GM12878 (cell line): ENCODE results near the gene SERPINA4. TPM values are rescaled to one million over a fixed set of nuclear protein-coding genes. Genes with fewer than 3 reads are reported as not detected.

Source experiments
- ATAC-seq: fragments of 200-7000 bp; cut with Tn5 transposase; 3 replicates; pipeline ENCODE4 v1.9.1; 2020; ENCODE audit warnings: mild to moderate bottlenecking, moderate library complexity
- BruUV-seq: library from RNA; stranded (reverse); fragments of 400-500 nt; replicated peaks from 2 replicates; lab custom pipeline; 2021; lab: Mats Ljungman, UMichigan
- CTCF ChIA-PET: fragments of 300-600 bp; sonication (Branson Sonifier 250); formaldehyde crosslinking; extraction: SDS; loops from one replicate; lab custom pipeline; 2021; ENCODE audit warnings: inconsistent platforms; lab: Yijun Ruan, JAX
- POLR2A ChIA-PET: fragments of 350-600 bp; formaldehyde crosslinking; extraction: SDS; loops from one replicate; lab custom pipeline; 2021; ENCODE audit warnings: inconsistent platforms; lab: Charles Lee
- RAD21 ChIA-PET: fragments of 300-600 bp; sonication (Branson Sonifier 250); formaldehyde crosslinking; loops from one replicate; lab custom pipeline; 2023; ENCODE audit warnings: antibody characterized with exemption; ENCODE audit not compliant: unreplicated experiment; lab: Charles Lee
- SMC1A ChIA-PET: fragments of 300-600 bp; sonication (Branson Sonifier 250); formaldehyde crosslinking; loops from one replicate; lab custom pipeline; 2023; ENCODE audit not compliant: unreplicated experiment, uncharacterized antibody; lab: Charles Lee
- DNase-seq: peaks from one replicate; pipeline ENCODE4 v3.0.0-alpha.2; 2011; ENCODE audit warnings: low read depth, low spot score
- FAIRE-seq: peaks from 3 replicates; lab custom pipeline; 2011; peaks lifted over from hg19 to GRCh38; lab: Jason Lieb, UNC
- H2AFZ ChIP-seq: 2 replicates; pipeline ENCODE4 v1.6.0; 2011; ENCODE audit warnings: low read depth, low read length, control low read depth; ENCODE audit not compliant: control insufficient read depth
- H3K27ac ChIP-seq: 2 replicates; pipeline ENCODE4 v1.5.1; 2011; ENCODE audit warnings: control low read depth; ENCODE audit not compliant: control insufficient read depth, insufficient read depth
- H3K27me3 ChIP-seq, 2 experiments: replicated peaks in 1 of 2; 2 replicates each; pipeline versions ENCODE4 v1.6.0 to v1.6.1; 2011; ENCODE audit warnings: low read length in 1 of 2; ENCODE audit not compliant: control insufficient read depth in 2 of 2, insufficient read depth in 2 of 2
- H3K36me3 ChIP-seq, 2 experiments: 2 replicates each; pipeline ENCODE4 v1.5.1; 2011; ENCODE audit warnings: low read length in 1 of 2; ENCODE audit not compliant: control insufficient read depth in 2 of 2, insufficient read depth in 2 of 2
- H3K4me1 ChIP-seq: 2 replicates; pipeline ENCODE4 v1.6.1; 2011; ENCODE audit warnings: mild to moderate bottlenecking, low read length, moderate library complexity, mixed read lengths; ENCODE audit not compliant: control insufficient read depth, insufficient read depth
- H3K4me2 ChIP-seq: 2 replicates; pipeline ENCODE4 v1.6.0; 2011; ENCODE audit warnings: control low read depth; ENCODE audit not compliant: control insufficient read depth, insufficient read depth
- H3K4me3 ChIP-seq: fragments of 200-600 bp; sonication (generic); 2 replicates; pipeline ENCODE4 v1.5.1; 2016
- H3K79me2 ChIP-seq: 2 replicates; pipeline ENCODE4 v1.6.0; 2011; ENCODE audit warnings: low read length; ENCODE audit not compliant: control insufficient read depth, insufficient read depth
- H3K9ac ChIP-seq: 2 replicates; pipeline ENCODE4 v1.8.0; 2011; ENCODE audit warnings: low read length, control low read depth, mixed read lengths; ENCODE audit not compliant: control insufficient read depth, insufficient read depth
- H3K9me3 ChIP-seq: replicated peaks from 3 replicates; pipeline ENCODE4 v1.5.1; 2011; ENCODE audit warnings: mild to moderate bottlenecking, low read length; ENCODE audit not compliant: control insufficient read depth, insufficient read depth
- H4K20me1 ChIP-seq: 2 replicates; pipeline ENCODE4 v1.6.0; 2011; ENCODE audit not compliant: control insufficient read depth, insufficient read depth
- EGR1 ChIP-seq, 2 experiments: IDR thresholded peaks; 1 replicate in 1 of 2; 2 replicates in 1 of 2; pipeline ENCODE4 v1.6.1; 2011 to 2012; ENCODE audit warnings: low read depth in 2 of 2, low read length in 2 of 2, borderline replicate concordance in 1 of 2, mild to moderate bottlenecking in 1 of 2, moderate library complexity in 1 of 2
- HDAC6 ChIP-seq: fragments of 200-600 bp; sonication (generic); IDR thresholded peaks from one replicate; pipeline ENCODE4 v1.8.0; 2017; ENCODE audit warnings: antibody characterized with exemption; ENCODE audit not compliant: unreplicated experiment
- MTA3 ChIP-seq: IDR thresholded peaks from 2 replicates; pipeline ENCODE4 v1.6.1; 2012; ENCODE audit warnings: low read length, inconsistent platforms, borderline replicate concordance
- SMC3 ChIP-seq: IDR thresholded peaks from 2 replicates; pipeline ENCODE4 v1.6.1; 2011; ENCODE audit warnings: low read length, improper control_type of control experiment, borderline replicate concordance
- SPI1 ChIP-seq: IDR thresholded peaks from 2 replicates; pipeline ENCODE4 v1.6.1; 2011; ENCODE audit warnings: low read depth, mild to moderate bottlenecking, low read length, moderate library complexity, borderline replicate concordance; ENCODE audit not compliant: insufficient read depth
- WRNIP1 ChIP-seq: IDR thresholded peaks from 2 replicates; pipeline ENCODE4 v1.6.1; 2011; ENCODE audit warnings: low read depth, low read length, improper control_type of control experiment, borderline replicate concordance
- WGBS: methylation state at CpG from one replicate; pipeline ENCODE4 v1.1.6; 2016; ENCODE audit warnings: low lambda C conversion rate; ENCODE audit not compliant: insufficient replicate concordance, insufficient coverage; ENCODE audit errors: missing lambda C conversion rate; 5-methylcytosine and 5-hydroxymethylcytosine counted together
- in situ Hi-C: fragments of 300-500 bp; cut with MboI; formaldehyde crosslinking; loops from 9 replicates; pipeline ENCODE4 v1.14.3; 2018; ENCODE audit warnings: mixed read lengths
- intact Hi-C: fragments of 100-400 bp; cut with micrococcal nuclease; formaldehyde crosslinking; loops from one replicate; pipeline ENCODE4 v1.14.2; 2022; ENCODE audit not compliant: unreplicated experiment
- polyA plus RNA-seq, 11 experiments: library from polyadenylated mRNA; depleted of rRNA in 4 of 11; unstranded in 6 of 11; stranded (reverse) in 5 of 11; fragments of >200 nt; fragmentation: Nextera tagmentation in 4 of 11; fragmentation: Illumina TruSeq in 1 of 11; extraction: Ambion mirVana in 4 of 11; extraction: Trizol in 1 of 11; gene quantifications; 1 replicate in 1 of 11; 2 replicates in 10 of 11; pipeline versions ENCODE4 v1.2.1 to v1.2.3, GENCODE V29; 2011 to 2016; ENCODE audit warnings: inconsistent platforms in 2 of 11, missing spikeins in 2 of 11, low read depth in 1 of 11
- total RNA-seq, 4 experiments: library from RNA; depleted of rRNA in 3 of 4; stranded (reverse); fragments of >200 nt in 3 of 4; fragmentation: Illumina TruSeq in 1 of 4; extraction: Trizol in 1 of 4; gene quantifications; 2 replicates each; pipeline versions ENCODE4 v1.2.1 to v1.2.3, GENCODE V29; 2013 to 2021
- TF ChIP-seq, protein P1 (sequence below): IDR thresholded peaks from 2 replicates; pipeline ENCODE4 v1.6.1; 2012; ENCODE audit warnings: low read depth, low read length, improper control_type of control experiment

Gene SERPINA4
- total and polyA plus RNA-seq, 10 of the 15 experiments (the other 5 are each of a cell fraction or from before 2014, with no cell fraction given), result 0.13 TPM; not detected in 9

DNA sequence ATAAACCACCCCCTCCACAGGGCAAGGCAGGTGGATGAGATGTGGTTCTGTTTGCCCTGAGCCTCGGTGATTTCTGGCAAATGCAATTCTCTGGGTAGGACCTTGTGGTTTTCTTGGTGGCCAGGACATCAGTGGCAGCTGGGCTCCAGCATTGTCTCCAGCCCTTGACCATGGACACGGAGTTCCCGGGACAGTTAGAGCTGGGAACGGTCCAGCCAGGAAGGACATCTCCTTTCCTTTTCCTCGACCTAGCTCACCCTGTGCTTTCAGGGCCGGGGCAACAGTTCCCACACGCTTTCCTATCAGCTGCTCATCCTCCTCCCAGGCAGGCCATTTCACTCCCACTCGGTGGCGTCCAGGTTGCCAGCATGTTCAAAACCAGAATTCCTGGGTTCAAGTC is 9.2 kb downstream of the SERPINA4 start (continued):
- TF ChIP-seq MTA3, result no peak
- TF ChIP-seq SPI1, result no peak
- TF ChIP-seq SMC3, result no peak
- TF ChIP-seq, protein P1, sequence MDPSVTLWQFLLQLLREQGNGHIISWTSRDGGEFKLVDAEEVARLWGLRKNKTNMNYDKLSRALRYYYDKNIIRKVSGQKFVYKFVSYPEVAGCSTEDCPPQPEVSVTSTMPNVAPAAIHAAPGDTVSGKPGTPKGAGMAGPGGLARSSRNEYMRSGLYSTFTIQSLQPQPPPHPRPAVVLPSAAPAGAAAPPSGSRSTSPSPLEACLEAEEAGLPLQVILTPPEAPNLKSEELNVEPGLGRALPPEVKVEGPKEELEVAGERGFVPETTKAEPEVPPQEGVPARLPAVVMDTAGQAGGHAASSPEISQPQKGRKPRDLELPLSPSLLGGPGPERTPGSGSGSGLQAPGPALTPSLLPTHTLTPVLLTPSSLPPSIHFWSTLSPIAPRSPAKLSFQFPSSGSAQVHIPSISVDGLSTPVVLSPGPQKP, result no peak

DNA sequence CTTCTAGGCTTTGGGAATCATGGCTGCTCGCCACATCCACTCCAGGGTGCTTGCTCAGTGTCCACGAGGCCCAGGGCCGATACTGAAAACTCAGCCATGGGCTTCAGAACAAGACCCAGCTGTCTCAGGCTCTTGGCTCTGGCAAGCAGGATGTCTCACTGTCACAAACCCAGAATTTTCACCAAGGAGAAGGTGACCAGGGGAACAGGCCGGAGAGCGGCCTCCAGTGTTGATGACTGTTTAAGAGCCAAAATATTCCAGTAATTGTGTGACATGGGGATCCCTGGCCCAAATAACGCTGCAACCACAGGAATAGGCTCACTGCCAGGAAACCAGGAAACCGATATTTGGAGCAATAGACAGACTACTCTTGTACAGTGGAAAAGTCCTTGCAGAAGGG is 10.2 kb downstream of the SERPINA4 start:
- TF ChIP-seq EGR1 (IDR thresholded peaks at IDR 0.05; ENCODE audit: borderline replicate concordance in 1 of 2, low read depth in 2 of 2, low read length in 2 of 2) (no peak), WRNIP1 (no peak), HDAC6 (no peak)
- RAD21 ChIA-PET, result no interaction called here
- no peak for FAIRE-seq
- Histone ChIP-seq H3K9me3 (no peaks in the 10 kb centered on the region), H3K9ac (no peak overlapping the region), H4K20me1 (no peaks in the 10 kb centered on the region), H3K4me2 (no peak overlapping the region), H2AFZ (no peak overlapping the region), H3K27me3 (no peaks in the 10 kb centered on the region; a peak in 1 of 4 replicates), H3K4me1 (no peaks in the 10 kb centered on the region), H3K27ac (no peak overlapping the region), H3K4me3 (no peak overlapping the region), H3K79me2 (no peaks in the 10 kb centered on the region), H3K36me3 (no peaks in the 10 kb centered on the region)
- intact Hi-C loops (no loop called here), in situ Hi-C loops (no loop called here)
- CTCF ChIA-PET, result no interaction called here
- SMC1A ChIA-PET, result no interaction called here
- no peak for DNase-seq
- no TSS peak for BruUV-seq
- WGBS, result 26% methylated on average over 7 of the region's 7 CpGs
- no peak for ATAC-seq
- POLR2A ChIA-PET, result no interaction called here
